Gastrocnemius medialis (tissue), 4 donors: ENCODE measurements around the gene CIDEA. TPM values are rescaled to one million over a fixed set of nuclear protein-coding genes. Genes with fewer than 3 reads are reported as not detected.

Experiments
- ATAC-seq, 2 donors: fragments of 150-250 bp; one replicate each; pipeline ENCODE4 v1.9.1; 2016
- DNase-seq, 2 donors: peaks; one replicate each; pipeline ENCODE4 v3.0.0-alpha.2; 2019
- H3K27ac ChIP-seq, 4 donors: fragments of 200-600 bp; sonication (generic); 1 replicate in 1 of 4; 2 replicates in 3 of 4; pipeline ENCODE4 v1.5.1; 2016 to 2018; ENCODE audit warnings: mild to moderate bottlenecking in 2 of 4, moderate library complexity in 1 of 4
- H3K27me3 ChIP-seq, 3 donors: fragments of 200-600 bp; sonication (generic) in 2 of 3; 1 replicate in 1 of 3; 2 replicates in 2 of 3; pipeline versions ENCODE4 v1.5.1 to v1.6.0; 2016 to 2019; ENCODE audit warnings: mild to moderate bottlenecking in 1 of 3, moderate library complexity in 1 of 3
- H3K36me3 ChIP-seq, 2 donors: fragments of 200-600 bp; sonication (generic) in 1 of 2; one replicate each; pipeline ENCODE4 v1.5.1; 2017 to 2018
- H3K4me1 ChIP-seq, 2 donors: fragments of 200-600 bp; sonication (generic) in 1 of 2; one replicate each; pipeline ENCODE4 v1.5.1; 2016 to 2017; ENCODE audit warnings: mild to moderate bottlenecking in 2 of 2
- H3K4me3 ChIP-seq, 4 donors: fragments of 200-600 bp; sonication (generic) in 3 of 4; 1 replicate in 1 of 4; 2 replicates in 3 of 4; pipeline ENCODE4 v1.5.1; 2016 to 2019; ENCODE audit warnings: mild to moderate bottlenecking in 2 of 4
- H3K9me3 ChIP-seq, 3 donors: fragments of 200-600 bp; sonication (generic) in 2 of 3; 1 replicate in 1 of 3; 2 replicates in 2 of 3; pipeline ENCODE4 v1.5.1; 2016 to 2019
- POLR2A ChIP-seq, 2 donors: fragments of 450-650 bp; IDR thresholded peaks; one replicate each; pipeline ENCODE4 v1.6.1; 2017; ENCODE audit warnings: antibody characterized with exemption in 2 of 2, mild to moderate bottlenecking in 2 of 2, moderate library complexity in 2 of 2
- in situ Hi-C, 4 donors: fragments of 200-750 bp; cut with MboI; loops; one replicate each; pipeline versions ENCODE4 v1.15.0 to v1.8.0; 2017; ENCODE audit warnings: low sequenced_read_pairs in 4 of 4
- intact Hi-C: fragments of 100-400 bp; cut with DNase I; formaldehyde crosslinking; loops from one replicate; pipeline ENCODE4 v1.15.1; 2023; ENCODE audit warnings: low total_unique reads
- total RNA-seq, 4 donors: library from RNA; depleted of rRNA; stranded (reverse); fragments of >200 nt; gene quantifications; one replicate each; pipeline versions ENCODE4 v1.1.0 to v1.2.3, GENCODE V29; 2016
- TF ChIP-seq, protein P1 (sequence below), 5 experiments: fragments of 450-650 bp in 3 of 5; fragments of 200-600 bp in 2 of 5; sonication (generic) in 2 of 5; IDR thresholded peaks in 4 of 5; conservative IDR thresholded peaks in 1 of 5; 1 replicate in 4 of 5; 2 replicates in 1 of 5; pipeline ENCODE4 v1.5.1; 2016 to 2019; ENCODE audit warnings: antibody characterized with exemption in 5 of 5, mild to moderate bottlenecking in 3 of 5, moderate library complexity in 3 of 5

The CIDEA gene
- total RNA-seq, 4 donors from 2014 or later: 0.33 to 7.4 TPM; not detected in 2

DNA sequence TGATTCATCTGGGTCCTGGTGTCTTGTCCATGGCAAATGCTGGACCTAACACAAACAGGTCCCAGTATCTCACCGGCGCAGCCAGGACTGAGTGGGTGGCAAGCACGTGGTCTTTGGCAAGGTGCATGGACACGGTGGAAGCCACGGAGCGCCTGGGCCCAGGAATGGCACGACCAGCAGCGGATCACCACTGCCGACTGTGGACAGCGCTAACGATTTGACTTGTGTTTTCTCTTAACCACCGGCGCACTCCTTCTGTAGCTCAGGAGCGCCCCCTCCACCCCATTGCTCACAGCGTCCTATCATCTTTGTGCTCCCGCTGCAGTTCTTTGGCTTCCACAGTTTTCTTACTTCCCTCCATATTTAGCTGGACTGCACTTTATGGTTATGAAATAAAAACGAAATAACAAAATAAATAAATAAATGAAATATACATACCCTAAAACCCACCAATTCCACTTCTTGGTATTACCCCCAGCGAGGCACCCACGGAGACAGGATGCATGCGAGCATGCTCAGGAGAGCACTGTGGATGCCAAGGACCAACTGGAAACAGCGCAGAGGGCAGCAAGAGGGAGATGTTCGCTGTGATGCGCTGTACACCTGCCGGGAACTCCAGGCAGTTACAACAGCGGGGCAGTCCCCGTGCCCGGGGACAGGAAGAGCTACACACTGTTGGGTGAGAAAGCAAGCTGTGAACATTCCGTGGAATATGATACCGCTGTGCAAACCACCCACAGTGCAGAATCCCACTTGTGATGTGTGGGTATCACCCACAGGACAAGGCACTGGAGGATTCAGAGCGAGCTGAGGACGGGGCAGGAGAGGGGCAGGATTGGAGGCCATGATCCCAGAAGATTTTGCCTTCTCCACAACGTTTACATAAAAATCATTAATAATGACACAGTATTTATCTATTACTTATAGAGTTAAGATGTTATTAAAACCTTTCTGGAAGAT lies 7.0 kb upstream of the CIDEA start:
- Histone ChIP-seq H3K27ac (no peak overlapping the region), H3K27me3 (peaks cover 4 to 15% (median 15%) of the 10 kb centered on the region in 3 donors), H3K9me3 (no peaks in the 10 kb centered on the region), H3K36me3 (no peaks in the 10 kb centered on the region), H3K4me3 (no peak overlapping the region), H3K4me1 (no peaks in the 10 kb centered on the region)
- ATAC-seq (no peak), DNase-seq (no peak)
- in situ Hi-C loops: loop anchor here in 3 of 4 donors (25.0 kb wide), 2 partner anchors 160 to 1635 kb away; partner anchors contain the start of gene ANKRD62 (in 1 of the 3)
- intact Hi-C loops: no loop called here
- TF ChIP-seq POLR2A (IDR thresholded peaks at IDR 0.05): no peak
- TF ChIP-seq, protein P1, sequence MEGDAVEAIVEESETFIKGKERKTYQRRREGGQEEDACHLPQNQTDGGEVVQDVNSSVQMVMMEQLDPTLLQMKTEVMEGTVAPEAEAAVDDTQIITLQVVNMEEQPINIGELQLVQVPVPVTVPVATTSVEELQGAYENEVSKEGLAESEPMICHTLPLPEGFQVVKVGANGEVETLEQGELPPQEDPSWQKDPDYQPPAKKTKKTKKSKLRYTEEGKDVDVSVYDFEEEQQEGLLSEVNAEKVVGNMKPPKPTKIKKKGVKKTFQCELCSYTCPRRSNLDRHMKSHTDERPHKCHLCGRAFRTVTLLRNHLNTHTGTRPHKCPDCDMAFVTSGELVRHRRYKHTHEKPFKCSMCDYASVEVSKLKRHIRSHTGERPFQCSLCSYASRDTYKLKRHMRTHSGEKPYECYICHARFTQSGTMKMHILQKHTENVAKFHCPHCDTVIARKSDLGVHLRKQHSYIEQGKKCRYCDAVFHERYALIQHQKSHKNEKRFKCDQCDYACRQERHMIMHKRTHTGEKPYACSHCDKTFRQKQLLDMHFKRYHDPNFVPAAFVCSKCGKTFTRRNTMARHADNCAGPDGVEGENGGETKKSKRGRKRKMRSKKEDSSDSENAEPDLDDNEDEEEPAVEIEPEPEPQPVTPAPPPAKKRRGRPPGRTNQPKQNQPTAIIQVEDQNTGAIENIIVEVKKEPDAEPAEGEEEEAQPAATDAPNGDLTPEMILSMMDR (IDR thresholded peaks at IDR 0.05 in 4 of 5, conservative IDR thresholded peaks at IDR 0.05 in 1 of 5): no peak

DNA sequence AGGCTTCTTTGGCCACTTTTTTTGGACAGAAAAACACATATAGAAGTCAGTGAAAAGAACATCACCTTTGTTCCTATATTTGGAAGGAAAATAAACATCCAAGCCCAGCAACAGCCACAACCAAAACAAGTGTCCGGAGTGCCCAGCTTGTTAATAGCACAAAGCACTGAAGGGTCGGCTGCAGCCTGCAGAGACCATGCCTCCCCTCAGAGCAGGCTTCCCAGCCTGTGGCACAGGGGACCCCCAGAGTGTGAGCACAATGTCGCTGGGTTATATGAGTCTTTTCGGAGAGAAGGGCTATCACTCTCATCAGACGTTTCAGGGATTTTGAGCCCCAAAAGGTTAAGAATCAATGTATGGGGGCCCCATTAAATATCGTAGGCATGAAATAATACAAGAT lies 6.2 kb upstream of the CIDEA start:
- H3K36me3 ChIP-seq: no peaks in the 10 kb centered on the region
- no peaks in the 10 kb centered on the region for H3K9me3 ChIP-seq
- no peak for ATAC-seq
- no peak for DNase-seq
- H3K4me3 ChIP-seq: no peak overlapping the region
- in situ Hi-C loops: loop anchor here in 3 of 4 donors (25.0 kb wide), 2 partner anchors 161 to 1636 kb away; partner anchors contain the start of gene ANKRD62 (in 1 of the 3)
- no peak overlapping the region for H3K27ac ChIP-seq
- intact Hi-C loops: no loop called here
- no peak for TF ChIP-seq POLR2A (IDR thresholded peaks at IDR 0.05)
- TF ChIP-seq, protein P1 (IDR thresholded peaks at IDR 0.05 in 4 of 5, conservative IDR thresholded peaks at IDR 0.05 in 1 of 5): no peak
- H3K4me1 ChIP-seq: no peaks in the 10 kb centered on the region
- peaks cover 10 to 17% (median 16%) of the 10 kb centered on the region in 3 donors for H3K27me3 ChIP-seq

GRCh38 chr18:12248926-12249720 lies 5.0 kb upstream of the CIDEA start:
- no peaks in the 10 kb centered on the region for H3K36me3 ChIP-seq
- DNase-seq (no peak), ATAC-seq (no peak)
- intact Hi-C loops: no loop called here
- no peak overlapping the region for H3K4me3 ChIP-seq
- no peak overlapping the region for H3K27ac ChIP-seq
- H3K4me1 ChIP-seq: peaks cover 4 to 7% of the 10 kb centered on the region in 2 donors
- no peak for TF ChIP-seq POLR2A (IDR thresholded peaks at IDR 0.05)
- TF ChIP-seq, protein P1 (IDR thresholded peaks at IDR 0.05 in 4 of 5, conservative IDR thresholded peaks at IDR 0.05 in 1 of 5): no peak
- H3K27me3 ChIP-seq: peaks cover 21 to 28% (median 27%) of the 10 kb centered on the region in 3 donors
- no peaks in the 10 kb centered on the region for H3K9me3 ChIP-seq
- in situ Hi-C loops: loop anchor here in 3 of 4 donors (25.0 kb wide), 2 partner anchors 162 to 1637 kb away; partner anchors contain the start of gene ANKRD62 (in 1 of the 3)

GRCh38 chr18:12251311-12251710 lies 2.9 kb upstream of the CIDEA start:
- ATAC-seq: no peak
- H3K4me1 ChIP-seq: peaks cover 7% of the 10 kb centered on the region in 2 donors
- H3K27me3 ChIP-seq: peaks cover 28 to 47% (median 38%) of the 10 kb centered on the region in 3 donors
- H3K9me3 ChIP-seq: no peaks in the 10 kb centered on the region
- in situ Hi-C loops: no loop called here
- intact Hi-C loops: no loop called here
- H3K27ac ChIP-seq: no peak overlapping the region
- H3K36me3 ChIP-seq: no peaks in the 10 kb centered on the region
- no peak for DNase-seq
- TF ChIP-seq POLR2A (IDR thresholded peaks at IDR 0.05): no peak
- TF ChIP-seq, protein P1 (IDR thresholded peaks at IDR 0.05 in 4 of 5, conservative IDR thresholded peaks at IDR 0.05 in 1 of 5): no peak
- no peak overlapping the region for H3K4me3 ChIP-seq
